Measurements from ENCODE around the gene GTF2H4.
"Not testable (repeated sequence)": the region's sequence is repeated elsewhere in the genome, so short reads cannot be mapped to it uniquely, and the experiment has no call there.

Gene GTF2H4

DNA sequence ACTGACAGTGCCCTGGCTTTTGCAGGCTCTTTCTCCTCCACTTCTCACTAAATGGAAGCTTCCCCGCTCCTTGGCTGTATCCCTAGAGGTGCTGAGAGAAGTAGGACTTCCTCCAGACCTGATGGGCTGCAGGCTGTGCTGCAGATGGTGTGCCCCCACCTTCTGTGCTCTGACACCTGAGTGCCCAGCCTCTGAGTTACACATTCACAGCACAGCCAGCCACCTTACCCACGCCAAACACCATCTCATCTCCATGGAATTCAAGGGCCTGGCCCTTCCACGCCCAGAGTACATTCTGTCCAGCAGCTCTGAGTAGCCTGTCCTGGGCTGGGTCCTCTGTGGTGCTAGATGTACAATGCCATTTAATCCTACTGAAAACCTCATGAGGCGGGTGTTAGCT is 18.6 kb downstream of the GTF2H4 start:
- no peak for DNase-seq

DNA sequence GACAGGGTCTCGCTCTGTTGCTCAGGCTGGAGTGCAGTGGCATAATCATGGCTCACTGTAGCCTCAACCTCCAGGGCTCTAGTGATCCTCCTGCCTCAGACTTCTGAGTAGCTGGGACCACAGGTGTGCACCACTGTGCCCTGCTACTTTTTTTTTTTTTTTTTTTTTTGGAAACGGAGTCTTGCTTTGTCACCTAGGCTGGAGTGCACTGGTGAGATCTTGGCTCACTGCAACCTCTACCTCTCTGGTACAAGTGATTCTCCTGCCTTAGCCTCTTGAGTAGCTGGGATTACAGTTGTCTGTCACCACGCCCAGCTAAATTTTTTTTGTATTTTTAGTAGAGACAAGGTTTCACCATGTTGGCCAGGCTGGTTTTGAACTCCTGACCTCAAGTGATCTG is 19.1 kb downstream of the GTF2H4 start:
- DNase-seq = not testable (repeated sequence)

DNA sequence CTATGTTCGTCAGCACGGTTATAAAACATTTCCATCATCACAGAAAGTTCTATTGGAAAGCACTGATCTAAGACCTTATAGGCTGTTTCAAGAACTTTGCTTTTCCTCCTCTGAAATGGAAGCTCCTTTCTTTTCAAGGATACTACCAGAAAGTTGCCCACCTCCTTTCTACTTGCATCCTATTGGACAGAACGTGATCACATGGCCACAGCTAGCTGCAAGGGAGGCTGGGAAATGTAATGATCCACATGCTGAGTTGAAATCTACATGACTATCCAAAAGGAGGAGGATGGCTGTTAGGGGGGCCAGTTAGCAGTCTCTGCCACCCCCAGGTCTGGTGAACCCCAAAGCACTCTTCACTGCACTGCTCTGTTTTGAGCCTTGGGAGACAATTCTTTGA is 20.7 kb downstream of the GTF2H4 start:
- no peak for DNase-seq

DNA sequence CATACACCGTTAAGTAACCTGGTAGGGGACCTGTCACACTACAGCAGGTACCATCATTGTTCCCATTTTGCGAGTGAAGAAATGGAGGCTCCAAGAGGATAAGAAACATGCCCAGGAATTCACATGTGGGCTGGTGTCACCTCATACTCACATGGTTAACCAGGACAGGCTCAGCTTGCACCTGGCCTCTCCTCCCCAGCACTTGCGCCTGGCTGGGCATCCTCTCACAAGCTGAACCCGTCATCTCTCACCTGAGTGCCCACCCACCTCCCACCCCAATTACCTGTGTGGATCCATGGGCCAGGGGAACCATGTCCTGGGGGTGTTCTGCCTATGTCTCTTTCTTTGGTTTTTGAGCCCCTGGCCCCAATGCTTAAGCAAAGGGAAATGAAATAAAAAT is 22.5 kb downstream of the GTF2H4 start:
- no peak for DNase-seq

DNA sequence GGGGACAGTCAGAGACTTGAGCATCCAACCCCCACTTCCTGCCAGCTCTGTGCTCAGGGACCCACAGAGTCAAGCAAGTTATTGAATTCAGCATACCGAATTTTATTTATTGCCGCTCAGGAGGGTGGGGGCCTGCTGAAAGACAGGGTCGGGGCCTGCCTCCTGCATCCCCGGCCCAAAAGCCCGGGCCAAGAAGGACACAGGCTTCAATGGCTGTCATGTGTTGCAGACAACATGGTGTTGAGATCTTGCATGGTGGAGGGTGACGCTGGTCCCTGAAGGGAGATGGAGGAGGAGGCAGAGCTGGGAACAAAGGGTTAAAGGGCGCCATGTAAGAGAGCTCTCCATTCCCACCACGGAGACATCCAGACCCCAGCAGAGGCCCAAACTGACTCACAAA is 23.3 kb downstream of the GTF2H4 start:
- no peak for DNase-seq

DNA sequence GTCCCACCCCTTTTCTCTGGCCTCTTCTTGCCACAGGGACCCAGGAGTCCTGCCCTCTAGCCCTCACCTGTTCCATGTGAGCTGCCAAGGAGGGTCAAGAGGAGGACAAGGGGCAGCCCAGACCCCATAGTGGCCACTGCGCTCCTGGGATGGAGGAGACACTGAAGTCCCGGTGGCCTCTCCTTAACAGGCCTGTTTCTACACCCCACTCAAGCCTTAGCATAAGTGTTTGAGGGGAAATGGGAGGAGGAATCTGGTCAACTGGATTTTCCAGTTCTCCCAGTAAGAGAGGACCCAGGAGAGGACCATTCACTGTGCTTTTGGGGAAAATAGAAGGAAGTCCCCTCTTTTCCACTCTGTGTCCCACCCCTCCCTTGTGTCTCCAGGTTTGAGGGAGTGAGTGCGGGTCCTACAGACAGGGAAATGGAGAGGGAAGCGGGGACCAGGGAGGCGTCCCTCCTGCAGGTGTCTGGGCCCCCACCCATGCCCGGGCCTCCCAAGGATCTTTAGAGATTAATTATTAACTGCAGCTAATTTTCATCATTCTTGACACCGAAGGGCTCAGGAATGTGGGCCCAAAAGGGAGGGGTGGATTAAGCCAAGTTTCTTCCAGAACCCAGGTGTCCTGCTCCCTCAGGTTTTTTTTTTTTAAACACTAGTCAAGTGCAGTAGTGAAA is 24.1 kb downstream of the GTF2H4 start, which contains the start of gene SFTA2:
Gene SFTA2 (minus strand): TSS at position 202 of the 677 bp plus-strand sequence. CDS start 74 bp downstream, at position 128.
- DNase-seq = no peak

DNA sequence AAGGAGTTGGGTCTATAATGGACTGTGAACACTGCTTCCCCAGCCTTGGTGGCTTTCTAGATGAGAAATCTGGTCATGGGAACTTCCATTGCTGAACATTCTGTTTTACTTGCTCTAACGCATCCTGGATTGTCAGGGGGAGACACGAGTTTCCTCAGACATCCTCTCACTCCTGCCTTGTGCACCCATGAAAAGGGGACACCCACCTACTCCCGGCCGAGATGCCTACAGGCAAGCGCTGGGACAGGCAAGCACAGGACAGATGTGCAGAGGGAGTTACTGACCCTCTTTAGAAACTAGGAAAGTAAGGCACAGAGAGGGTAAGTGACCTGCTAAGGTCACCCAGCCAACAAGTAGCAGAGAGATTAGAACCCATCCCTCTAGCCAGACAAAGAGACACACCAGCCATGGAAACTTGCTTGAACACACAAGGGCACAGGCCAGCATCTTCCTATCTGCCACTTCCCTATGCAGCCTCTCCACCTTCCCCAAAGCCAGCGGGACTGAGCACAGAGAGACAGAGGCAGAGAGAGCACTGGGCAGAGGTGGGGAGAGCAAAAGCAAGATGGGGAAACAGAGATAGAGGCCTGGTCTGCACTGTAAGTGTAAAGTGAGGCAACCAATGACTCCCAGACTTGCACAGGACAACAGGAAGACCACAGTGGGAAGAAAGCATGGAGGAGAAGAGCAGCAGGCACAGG is 24.8 kb downstream of the GTF2H4 start:
- DNase-seq = no peak

DNA sequence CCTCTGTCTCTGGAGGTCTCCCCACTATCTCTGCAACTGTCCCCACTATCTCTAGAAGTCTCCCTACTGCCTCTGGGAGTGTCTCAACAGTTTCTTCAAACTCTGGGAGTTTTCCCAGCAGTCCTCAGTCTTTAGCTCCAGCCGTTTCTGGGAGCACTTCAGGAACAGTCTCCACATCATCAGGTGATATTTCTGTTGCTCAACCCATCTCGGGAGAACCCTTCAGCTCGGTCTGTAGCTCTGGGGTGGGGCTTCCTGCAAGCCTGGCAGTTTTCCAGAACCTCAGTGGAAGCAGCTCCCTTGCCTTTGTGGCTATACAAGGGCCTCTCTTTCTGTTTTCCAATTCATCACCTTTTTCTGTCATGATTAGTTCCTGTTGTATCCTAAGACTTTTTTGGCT is 27.0 kb downstream of the GTF2H4 start:
- no peak for DNase-seq

DNA sequence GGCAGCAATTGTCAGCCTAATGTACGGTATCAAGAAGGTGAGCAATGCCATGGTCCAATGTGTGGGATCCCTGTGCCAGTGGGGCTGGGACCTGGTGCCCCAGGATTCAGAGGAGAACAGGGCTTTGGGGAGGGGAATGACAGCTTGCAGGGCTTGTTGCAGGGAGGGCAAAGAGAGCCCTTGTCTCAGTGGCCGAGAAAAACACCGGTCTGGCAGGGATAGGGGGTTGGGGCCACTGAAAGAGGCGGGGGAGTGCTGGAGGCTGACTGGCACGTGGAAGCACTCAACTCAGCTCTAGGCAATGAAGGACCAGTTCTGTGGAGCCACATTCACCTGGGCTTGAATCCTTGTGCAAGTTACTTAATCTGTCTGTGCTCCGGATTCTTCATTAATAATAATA is 29.3 kb downstream of the GTF2H4 start:
- DNase-seq = no peak

DNA sequence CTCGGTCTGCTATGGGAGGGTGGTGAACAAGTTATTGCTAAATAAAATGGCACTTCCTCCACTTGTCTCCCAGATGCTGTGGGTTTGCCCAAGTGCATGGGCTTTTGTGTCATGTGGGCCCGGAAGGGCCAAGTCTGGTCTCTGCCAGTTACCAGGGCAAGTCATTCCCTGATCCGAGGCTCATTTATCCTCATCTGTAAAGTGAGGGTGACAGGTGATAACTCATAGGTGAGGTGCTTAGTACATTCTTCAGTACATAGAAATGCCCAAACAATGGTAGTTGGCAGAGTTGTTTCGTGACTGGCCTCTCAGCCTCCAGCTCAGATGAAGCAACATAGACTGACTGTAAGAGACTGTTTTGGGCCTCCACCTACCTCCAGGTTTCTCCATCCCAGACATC is 30.7 kb downstream of the GTF2H4 start:
- DNase-seq = no peak

DNA sequence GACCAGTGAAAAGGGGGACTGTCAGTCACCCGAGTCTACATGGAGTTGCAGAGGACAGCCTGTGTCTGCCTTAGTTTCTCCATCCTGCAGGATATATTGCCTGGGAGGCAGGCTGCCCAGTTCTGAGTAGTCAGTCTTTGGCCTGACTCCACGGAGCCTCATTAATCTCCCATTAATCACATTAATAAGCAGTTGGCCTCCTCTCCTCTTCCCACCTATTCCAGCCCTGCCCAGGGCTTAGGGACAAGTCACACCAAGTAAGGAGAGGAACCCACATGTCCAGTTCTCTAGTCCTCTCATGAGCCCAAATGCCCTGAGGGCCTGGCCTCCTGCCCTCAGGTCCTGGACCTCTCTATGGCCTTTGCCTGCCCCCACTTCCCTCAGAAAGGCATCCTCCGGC is 31.5 kb downstream of the GTF2H4 start:
- no peak for DNase-seq

DNA sequence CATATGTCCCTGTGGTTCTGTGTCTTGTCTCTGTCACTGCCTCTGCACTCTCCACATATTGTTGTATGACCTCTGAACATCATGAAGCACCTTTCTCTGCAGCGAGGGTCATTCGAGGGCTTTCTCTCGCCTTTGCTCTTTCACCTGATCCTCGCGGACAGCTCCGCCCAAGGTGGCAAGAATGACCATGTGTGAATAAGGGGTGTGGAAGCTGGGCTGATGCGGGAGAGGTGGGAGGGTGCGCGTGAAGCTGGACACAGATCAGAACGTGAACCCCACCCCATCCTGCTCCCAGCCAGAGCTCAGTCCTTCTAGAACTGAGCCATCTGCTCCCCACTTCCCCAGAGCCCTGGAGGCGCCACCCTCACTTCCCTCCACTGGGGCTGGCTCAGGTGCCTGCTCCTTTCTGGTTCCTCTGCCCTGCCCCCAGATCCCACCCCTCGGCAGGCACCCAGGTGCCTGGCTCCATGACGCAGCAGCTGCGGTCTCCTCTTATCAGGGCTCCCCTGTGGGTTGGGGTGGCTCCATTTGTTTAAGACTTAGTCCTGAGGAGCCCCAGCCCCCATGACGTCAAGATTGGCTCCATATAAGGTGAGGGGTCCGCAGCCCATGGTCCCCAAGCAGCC is 32.5 kb downstream of the GTF2H4 start, which contains the start of gene MUCL3:
Gene MUCL3 (plus strand): TSS at position 613 of the 626 bp plus-strand sequence. CDS start 27 bp downstream, outside the sequence.
- DNase-seq = no peak

DNA sequence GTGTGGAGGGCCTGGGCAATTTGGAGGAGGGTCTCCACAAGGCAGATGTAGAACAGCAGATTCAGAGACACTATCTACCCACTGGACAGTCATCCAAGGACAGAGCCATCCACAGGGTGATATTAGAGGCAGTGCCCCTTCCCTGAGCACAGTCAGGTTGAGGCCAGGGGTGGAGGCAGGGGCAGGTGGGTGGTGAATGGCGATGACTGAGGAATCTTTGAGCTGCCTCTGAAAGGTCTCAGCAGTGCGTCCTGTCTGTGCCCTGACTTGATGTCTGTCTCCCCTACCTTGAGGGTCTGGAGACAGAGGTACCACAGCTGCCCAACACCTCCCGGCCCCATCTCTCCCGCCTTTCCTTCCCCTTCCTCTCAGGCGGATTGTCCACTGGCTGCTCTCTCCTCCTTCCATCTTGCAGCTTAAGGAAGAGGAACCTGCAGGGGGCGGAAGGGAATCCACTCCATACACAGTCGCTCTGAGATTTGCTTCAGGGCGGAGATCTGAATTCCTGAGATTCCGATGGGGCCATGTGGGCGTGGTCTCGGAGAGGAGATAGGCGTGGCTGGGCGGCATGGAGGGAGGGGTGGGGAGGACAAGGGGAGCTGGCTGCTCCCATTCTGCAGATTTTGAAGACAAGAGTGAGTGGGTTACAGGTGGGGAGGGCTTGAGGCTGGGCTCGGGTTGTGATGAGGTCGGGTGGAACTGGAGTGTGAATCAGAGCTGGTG is 34.5 kb downstream of the GTF2H4 start:
- no peak for DNase-seq

DNA sequence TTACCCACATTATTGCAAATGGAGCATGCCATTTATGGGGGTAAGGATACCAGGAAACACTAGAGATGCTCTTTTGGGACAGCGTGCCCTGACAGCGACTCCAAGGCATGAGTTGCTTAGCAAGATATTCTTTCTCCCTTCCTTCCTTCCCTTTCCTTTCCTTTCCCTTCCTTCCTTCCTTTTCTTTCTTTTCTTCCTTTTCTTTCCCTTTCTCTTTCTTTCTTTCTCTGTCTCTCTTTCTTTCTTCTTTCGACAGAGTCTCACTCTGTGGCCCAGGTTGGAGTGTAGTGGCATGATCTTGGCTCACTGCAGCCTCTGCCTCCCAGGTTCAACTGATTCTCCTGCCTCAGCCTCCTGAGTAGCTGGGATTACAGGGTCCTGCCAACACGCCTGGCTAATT is 36.0 kb downstream of the GTF2H4 start:
- DNase-seq = no peak

DNA sequence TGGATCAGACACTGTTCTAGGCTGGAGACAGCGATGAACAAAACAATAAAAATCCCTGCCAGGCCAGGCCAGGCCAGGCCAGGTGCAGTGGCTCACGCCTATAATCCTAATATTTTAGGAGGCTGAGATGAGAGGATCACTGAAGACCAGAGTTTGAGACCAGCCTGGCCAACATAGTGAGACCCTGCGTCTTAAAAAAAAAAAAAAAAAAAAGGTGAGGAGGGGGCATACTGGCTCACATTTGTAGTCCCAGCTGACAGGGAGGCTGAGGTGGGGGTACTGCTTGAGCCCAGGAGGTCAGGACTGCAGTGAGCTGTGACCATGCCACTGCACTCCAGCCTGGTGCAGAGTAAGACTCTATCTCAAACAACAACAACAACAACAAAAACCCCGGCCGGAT is 37.3 kb downstream of the GTF2H4 start:
- DNase-seq = no peak

DNA sequence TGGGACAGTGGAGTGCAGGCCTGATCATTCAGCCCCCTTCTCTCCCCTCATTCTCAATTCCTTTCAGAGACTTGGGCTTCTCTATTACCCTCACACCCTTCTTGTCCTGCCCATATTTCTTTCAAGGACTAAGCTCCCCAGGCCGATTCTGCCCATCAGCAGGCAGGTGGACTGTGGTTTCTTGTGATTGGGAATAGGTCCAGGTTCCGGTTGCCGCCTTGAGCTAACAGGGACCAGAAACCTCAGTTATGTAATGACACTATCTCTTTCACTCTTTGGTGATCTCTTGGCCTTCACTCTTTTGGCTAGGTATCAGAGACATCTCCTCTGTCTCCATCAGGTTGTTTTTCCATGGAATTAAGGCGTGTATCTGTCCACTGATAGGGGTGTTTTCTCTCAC is 39.2 kb downstream of the GTF2H4 start:
- no peak for DNase-seq

DNA sequence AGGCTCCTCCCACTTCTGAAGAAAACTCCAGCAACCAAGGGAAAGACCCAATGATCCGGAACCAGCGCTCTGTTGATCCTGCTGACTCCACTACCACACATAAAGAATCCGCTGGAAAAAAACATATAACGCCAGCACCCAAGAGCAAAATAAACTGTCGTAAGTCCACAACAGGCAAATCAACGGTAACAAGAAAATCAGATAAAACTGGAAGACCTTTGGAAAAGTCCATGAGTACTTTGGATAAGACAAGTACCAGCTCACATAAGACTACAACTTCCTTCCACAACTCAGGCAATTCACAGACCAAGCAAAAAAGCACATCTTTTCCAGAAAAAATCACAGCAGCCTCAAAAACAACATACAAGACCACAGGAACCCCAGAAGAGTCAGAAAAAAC is 40.8 kb downstream of the GTF2H4 start:
- no peak for DNase-seq

DNA sequence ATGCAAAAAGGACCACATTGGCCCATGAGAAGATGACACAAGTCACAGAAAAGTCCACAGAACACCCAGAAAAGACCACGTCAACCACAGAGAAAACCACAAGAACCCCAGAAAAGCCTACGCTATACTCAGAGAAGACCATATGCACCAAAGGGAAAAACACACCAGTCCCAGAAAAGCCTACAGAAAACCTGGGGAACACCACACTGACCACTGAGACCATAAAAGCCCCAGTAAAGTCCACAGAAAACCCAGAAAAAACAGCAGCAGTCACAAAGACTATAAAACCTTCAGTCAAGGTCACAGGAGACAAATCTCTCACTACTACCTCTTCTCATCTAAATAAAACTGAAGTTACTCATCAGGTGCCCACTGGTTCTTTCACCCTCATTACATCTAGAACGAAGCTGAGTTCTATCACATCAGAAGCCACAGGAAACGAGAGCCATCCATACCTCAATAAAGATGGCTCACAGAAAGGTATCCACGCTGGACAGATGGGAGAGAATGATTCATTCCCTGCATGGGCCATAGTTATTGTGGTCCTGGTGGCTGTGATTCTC is 44.0 kb downstream of the GTF2H4 start:
- no peak for DNase-seq

DNA sequence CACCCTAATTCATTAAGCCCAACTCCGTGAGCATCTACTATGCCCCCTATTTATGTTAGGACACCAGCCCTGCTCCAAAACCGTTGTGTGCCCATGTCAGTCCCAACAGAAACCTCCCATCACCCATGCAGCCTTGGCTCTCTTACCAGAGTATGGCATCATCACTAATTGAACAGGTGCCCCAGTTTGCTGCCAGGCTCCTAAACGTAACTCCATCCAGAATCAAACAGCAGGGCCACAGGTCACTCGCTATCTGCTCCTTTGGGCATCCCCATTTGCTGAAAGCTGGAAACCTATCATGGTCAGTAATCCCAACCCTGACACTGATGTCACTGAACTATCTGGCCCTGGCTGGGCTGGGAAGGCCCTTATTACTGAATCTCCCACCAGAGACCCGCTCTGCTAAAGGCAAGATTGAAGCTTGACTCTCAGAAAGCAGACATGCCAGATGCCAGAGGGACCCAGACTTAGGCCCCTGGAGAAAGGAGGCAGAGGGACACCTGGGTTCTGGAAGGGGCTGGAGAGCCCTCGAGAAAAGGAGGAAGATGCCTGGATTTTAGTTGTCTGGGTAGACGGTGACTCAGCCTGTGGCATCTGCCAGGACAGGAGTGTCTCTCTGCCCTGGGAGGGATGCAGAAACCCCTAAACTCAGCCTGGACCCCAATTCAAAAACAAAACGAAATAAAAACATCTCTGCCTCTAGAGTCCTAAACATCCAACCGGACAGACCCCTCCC is 46.8 kb downstream of the GTF2H4 start:
- no peak for DNase-seq

DNA sequence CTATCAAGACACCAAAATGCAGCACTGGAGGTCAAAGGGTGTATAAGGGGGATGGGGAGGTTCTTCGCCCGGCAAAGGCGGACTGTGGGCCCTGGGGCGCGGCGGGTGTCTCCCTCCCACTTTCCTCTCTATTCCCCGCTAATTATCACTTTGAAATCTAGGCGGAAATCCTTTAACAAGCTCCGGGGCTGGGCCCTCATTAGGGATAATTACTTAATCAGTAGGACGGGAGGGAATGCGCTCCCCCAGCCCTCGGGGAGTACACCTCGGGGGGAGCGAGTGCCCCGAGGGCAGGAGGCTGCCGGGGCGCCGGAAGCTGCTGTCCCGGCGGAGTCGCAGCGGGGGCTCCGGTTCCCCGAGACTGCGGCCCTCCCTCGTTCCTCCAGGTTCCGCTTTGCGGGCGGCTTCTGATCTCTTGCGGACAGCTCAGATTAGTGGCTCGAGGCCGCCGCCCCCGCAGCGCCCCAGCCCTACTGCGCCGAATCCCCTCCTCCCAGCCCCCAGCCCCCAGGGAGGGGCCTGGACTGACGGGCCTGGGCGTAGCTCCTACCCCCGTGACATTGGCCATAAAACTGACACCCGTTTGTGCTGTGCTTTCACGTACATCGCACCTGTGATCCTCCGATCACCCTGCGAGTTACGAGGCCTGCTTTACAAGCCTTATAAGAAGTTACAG is 47.5 kb downstream of the GTF2H4 start:
- DNase-seq = peak; percentile 75

DNA sequence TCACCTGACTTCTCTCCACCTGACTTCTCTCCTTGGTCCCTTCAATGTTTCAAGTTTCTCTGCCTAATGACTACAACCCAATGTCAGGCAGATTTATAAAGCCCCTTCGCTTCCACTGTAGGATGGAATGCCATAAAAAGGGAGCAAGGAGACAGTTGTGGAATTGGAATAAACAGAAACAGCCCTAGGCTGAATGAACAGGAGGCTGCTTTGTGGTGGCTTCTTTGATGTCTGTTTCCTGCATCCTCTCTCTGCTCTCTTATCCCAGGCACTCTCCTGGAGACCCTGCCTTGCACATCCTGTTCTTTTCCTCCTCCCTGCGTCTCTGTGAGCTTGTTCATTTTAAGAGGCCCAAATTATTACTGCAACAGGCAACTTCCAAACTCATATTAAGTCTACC is 49.7 kb downstream of the GTF2H4 start:
- DNase-seq = no peak

Data from activated naive CD4-positive, alpha-beta T cell treated with Interleukin-2 at 50 U/mL for 16 hours (primary cell).